T-helper 1 cell treated with Interleukin-12 subunit alpha and Interleukin-12 subunit beta and Interleukin-4 antibody, amounts not matched to agents 30 ng/mL and 1 ng/mL, for 36 hours (primary cell): ENCODE results near the gene MEF2C. TPM values are rescaled to one million over a fixed set of nuclear protein-coding genes. Genes with fewer than 3 reads are reported as not detected.
"Not testable (repeated sequence)": the region's sequence is repeated elsewhere in the genome, so short reads cannot be mapped to it uniquely, and the experiment has no call there.

Experiments
- intact Hi-C: fragments of 100-400 bp; cut with micrococcal nuclease; formaldehyde crosslinking; loops from one replicate; pipeline ENCODE4 v1.15.1; 2024
- total RNA-seq: library from RNA; stranded (reverse); gene quantifications from 2 replicates; pipeline ENCODE4 v1.2.3, GENCODE V29; 2022

The MEF2C gene
- total RNA-seq, 1 donor from 2014 or later = 0.32 TPM

GRCh38 chr5:88805151-88805784, 77.7 kb downstream of the MEF2C start:
- intact Hi-C loops = no loop called here

DNA sequence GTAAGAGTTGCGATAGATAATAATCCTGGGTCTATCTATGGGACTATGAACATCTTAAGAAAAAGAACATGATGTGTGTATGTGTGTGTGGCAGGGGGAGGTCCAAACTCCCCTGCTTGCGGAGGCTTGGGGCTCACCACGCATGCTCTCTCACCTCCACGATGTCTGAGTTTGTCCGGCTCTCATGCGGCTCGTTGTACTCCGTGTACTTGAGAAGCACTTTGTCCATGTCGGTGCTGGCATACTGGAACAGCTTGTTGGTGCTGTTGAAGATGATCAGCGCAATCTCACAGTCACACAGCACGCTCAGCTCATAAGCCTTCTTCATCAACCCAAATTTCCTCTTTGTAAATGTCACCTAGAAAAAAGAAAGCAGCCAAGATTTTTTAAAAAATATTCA, 78.5 kb downstream of the MEF2C start:
- intact Hi-C loops = no loop called here

DNA sequence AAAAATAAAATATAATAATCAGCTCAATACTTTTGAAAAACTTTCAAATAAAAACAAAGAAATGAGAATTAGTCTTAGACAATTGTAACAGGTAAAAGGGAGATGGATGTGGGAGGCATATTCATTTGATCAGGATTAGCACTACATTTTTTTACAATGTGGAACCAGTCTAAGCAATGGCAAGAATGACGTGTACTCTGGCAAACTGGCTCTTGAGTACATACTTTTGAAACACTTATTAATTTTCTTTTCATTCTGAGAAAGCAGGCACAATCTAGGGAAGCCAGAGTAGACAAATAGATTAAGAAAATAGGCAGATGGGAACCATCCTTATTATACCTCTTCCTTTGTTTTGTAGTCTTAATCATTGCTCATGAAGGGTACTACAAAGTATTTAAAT, 79.7 kb downstream of the MEF2C start:
- intact Hi-C loops = no loop called here

- intact Hi-C loops = no loop called here
Observed at GRCh38 chr5:88799938-88800535, 82.9 kb downstream of the MEF2C start.

GRCh38 chr5:88798933-88799332, 84.1 kb downstream of the MEF2C start:
- intact Hi-C loops = not testable (repeated sequence)

- intact Hi-C loops = not testable (repeated sequence)
Observed at GRCh38 chr5:88793797-88794196, 89.2 kb downstream of the MEF2C start.

GRCh38 chr5:88792144-88792840, 90.7 kb downstream of the MEF2C start:
- intact Hi-C loops = no loop called here

- intact Hi-C loops = no loop called here
Observed at GRCh38 chr5:88787856-88788255, 95.1 kb downstream of the MEF2C start.

GRCh38 chr5:88786789-88787188, 96.2 kb downstream of the MEF2C start:
- intact Hi-C loops = no loop called here

GRCh38 chr5:88785746-88786565, 97.0 kb downstream of the MEF2C start:
- intact Hi-C loops = no loop called here

DNA sequence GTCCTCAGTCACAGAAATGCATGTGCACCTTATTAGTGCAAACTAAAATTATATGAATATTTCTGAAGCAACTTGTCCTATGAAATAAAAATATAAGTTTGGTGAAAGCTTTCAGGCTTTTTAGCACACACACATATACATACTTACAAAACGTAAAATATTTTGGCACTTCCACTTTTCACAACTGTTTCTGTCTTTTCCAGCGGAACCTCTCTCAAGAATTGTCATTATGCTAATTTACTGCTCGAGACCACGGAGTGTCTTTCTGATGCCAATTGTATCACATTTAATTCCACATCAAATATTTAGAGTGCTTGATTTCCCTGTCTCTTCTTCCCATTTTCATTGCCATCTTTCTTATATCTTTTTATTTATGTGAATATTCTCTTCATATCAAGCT, 100.4 kb downstream of the MEF2C start:
- intact Hi-C loops = no loop called here

- intact Hi-C loops = no loop called here
Observed at GRCh38 chr5:88780736-88781135, 102.2 kb downstream of the MEF2C start.

DNA sequence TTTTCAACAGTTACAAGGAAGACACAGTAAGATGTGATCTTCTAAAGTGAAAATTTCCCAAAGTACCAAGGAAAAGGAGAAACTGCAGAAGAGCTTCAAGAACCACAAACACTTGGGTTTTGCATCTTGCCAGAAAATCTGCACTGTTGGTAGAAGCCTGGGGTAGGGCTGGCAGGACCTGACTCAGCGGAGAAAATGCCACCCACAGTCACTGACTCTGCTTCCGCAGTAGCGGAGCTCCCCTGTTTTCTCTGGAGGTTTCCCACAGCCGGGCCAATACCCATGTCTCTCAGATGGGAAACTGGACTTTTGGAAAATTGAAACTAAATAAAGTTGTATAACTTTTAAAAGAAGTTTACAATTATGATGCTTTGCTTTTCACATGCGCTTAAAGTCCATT, 104.2 kb downstream of the MEF2C start:
- intact Hi-C loops = no loop called here

DNA sequence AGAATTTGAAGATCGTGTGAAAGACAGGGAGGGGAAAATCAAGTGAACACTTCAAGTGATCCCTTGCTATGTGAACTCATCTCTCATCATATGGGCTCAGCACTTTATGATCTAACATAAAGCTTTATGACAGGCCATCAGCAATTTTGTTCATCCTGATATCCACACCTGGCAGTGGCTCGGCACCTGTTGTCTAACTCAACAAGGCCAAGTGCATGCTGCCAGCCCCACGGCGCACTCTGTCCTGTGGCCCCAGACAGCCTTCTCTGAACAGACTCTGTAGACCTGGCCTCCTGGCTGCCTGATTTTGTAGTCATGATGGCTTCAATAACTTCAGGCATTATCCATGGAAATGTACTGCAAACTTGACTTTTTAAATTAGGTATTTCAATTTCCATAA, 106.3 kb downstream of the MEF2C start:
- intact Hi-C loops = no loop called here

DNA sequence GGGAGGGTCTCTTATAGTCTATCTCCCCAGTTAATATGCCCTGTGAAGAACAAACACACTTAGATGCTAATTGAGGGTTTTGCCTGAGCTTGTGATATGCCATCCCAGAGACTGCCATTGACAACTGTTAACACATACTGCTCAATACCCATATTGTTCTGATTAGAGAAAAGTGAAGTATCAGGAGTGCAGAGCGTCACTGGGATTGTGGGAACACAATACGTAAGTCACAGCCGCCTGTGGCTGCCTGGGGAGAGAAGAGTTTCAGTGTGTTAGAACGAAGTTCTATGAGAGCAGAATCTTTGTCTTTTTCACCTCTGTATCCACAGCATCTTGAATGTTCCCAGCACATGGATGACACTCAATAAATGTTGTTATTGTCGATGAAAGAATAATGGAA, 110.2 kb downstream of the MEF2C start:
- intact Hi-C loops = no loop called here

DNA sequence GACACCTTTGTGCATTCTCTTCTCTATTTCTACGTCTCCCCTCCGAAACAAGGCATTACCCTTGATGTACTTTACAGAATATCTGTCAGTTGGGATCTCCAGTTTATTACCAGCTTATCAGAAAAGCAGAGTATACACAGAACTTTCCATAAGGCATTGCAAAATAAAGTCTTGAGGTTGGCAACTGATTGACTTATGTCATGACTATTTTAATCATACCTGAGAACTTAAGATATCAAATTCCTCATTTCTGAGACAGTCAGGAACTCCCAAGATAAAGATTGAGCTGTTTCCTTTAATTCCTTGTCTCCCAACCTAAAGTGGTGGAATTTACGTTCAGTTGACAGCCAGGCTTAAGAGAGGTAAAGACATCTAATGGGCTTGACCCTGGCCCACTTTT, 110.9 kb downstream of the MEF2C start:
- intact Hi-C loops = no loop called here

DNA sequence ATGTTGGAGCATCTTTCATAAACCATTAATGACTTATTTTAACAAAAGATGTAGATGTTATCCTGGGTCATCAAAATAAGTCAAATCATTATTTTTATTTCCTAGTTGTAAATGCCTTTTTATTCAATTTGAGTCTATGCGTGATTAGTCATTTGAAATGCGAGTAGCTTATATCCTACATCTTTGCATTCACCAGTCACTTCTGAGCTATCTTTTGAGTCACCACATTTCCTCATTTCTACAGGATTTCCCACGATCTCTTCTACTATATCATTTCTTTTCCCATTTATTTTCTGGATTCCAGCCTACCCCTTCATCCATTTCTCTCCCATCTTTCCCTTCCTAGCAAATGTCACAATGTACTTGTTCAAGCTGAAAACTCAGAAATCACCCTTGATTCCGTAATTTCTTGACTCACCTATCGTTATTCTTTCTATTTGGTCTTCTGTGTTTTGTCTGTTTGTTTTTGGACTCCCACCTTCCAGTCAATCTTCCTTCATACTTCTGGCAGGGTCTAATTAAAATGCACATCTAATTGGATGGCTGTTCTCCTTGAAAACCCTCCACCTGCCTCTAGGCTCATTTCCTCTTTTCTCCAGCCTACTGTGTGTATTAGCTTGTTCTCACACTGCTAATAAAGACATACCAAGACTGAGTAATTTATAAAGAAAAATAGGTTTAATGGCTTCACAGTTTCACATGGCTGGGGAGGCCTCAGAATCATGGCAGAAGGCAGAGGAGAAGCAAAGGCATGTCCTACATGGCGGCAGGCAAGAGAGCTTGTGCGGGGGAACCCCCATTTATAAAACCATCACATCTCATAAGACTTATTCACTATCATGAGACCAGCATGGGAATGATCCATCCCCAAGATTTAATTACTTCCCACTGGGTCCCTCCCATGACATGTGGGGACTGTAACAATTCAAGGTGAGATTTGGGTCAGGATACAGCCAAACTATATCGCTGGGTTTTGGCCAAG, 112.4 kb downstream of the MEF2C start:
- intact Hi-C loops = no loop called here

- intact Hi-C loops = no loop called here
Observed at GRCh38 chr5:88769165-88769564, 113.8 kb downstream of the MEF2C start.

GRCh38 chr5:88768411-88768810, 114.6 kb downstream of the MEF2C start:
- intact Hi-C loops = no loop called here

GRCh38 chr5:88765798-88766197, 117.2 kb downstream of the MEF2C start:
- intact Hi-C loops = no loop called here

GRCh38 chr5:88765171-88765570, 117.8 kb downstream of the MEF2C start:
- intact Hi-C loops = no loop called here
